Heart right ventricle (tissue), 16 donors: Measurements from ENCODE around the gene RHBDL1. TPM values are rescaled to one million over a fixed set of nuclear protein-coding genes. Genes with fewer than 3 reads are reported as not detected.

Source experiments
- ATAC-seq, 8 donors: fragments of 200-7000 bp; cut with Tn5 transposase; one replicate each; pipeline ENCODE4 v1.9.1; 2020; ENCODE audit warnings: mild to moderate bottlenecking in 8 of 8, moderate library complexity in 8 of 8, moderate number of reproducible peaks in 1 of 8
- DNase-seq, 2 donors: peaks; one replicate each; pipeline ENCODE4 v3.0.0-alpha.2; 2020
- H3K27ac ChIP-seq, 10 donors: fragments of 200-600 bp; sonication (generic) in 2 of 10; one replicate each; pipeline versions ENCODE4 v1.5.0 to v1.8.0; 2020 to 2022; ENCODE audit warnings: mild to moderate bottlenecking in 3 of 10
- H3K27me3 ChIP-seq, 7 donors: fragments of 200-600 bp; one replicate each; pipeline ENCODE4 v1.8.0; 2021 to 2022; ENCODE audit warnings: mild to moderate bottlenecking in 2 of 7
- H3K36me3 ChIP-seq, 9 donors: fragments of 200-600 bp; sonication (generic) in 1 of 9; one replicate each; pipeline versions ENCODE4 v1.5.0 to v1.8.0; 2020 to 2022; ENCODE audit warnings: mild to moderate bottlenecking in 2 of 9
- H3K4me1 ChIP-seq, 9 donors: fragments of 200-600 bp; sonication (generic) in 1 of 9; one replicate each; pipeline versions ENCODE4 v1.5.0 to v1.8.0; 2020 to 2022; ENCODE audit warnings: mild to moderate bottlenecking in 4 of 9
- H3K4me3 ChIP-seq, 10 donors: fragments of 200-600 bp; sonication (generic) in 2 of 10; one replicate each; pipeline versions ENCODE4 v1.5.0 to v1.8.0; 2020 to 2022; ENCODE audit warnings: mild to moderate bottlenecking in 7 of 10, moderate library complexity in 2 of 10
- H3K9me3 ChIP-seq, 11 donors: fragments of 200-600 bp in 10 of 11; sonication (generic) in 2 of 11; one replicate each; pipeline versions ENCODE4 v1.5.0 to v1.8.0; 2013 to 2022; ENCODE audit warnings: mild to moderate bottlenecking in 2 of 11, control low read depth in 1 of 11, moderate library complexity in 1 of 11
- CTCF ChIP-seq, 9 donors: fragments of 200-600 bp; sonication (generic) in 2 of 9; IDR thresholded peaks; one replicate each; pipeline versions ENCODE4 v1.5.0 to v1.8.0; 2021 to 2022; ENCODE audit warnings: antibody characterized with exemption in 9 of 9, mild to moderate bottlenecking in 5 of 9, moderate library complexity in 1 of 9
- WGBS, 2 donors: extraction: QIAGEN DNeasy Blood & Tissue Kit; methylation state at CpG; one replicate each; pipeline ENCODE4 v1.1.7; 2013; ENCODE audit warnings: inconsistent platforms in 1 of 2; 5-methylcytosine and 5-hydroxymethylcytosine counted together
- intact Hi-C, 10 donors: fragments of 100-400 bp; cut with DNase I; formaldehyde crosslinking; loops; one replicate each; pipeline versions ENCODE4 v1.11.1 to v1.14.2; 2022
- polyA plus RNA-seq, 2 donors: library from polyadenylated mRNA; stranded (reverse); fragments of 200-250 nt; gene quantifications; one replicate each; pipeline ENCODE4 v1.2.3, GENCODE V29; 2013
- total RNA-seq, 10 donors: library from RNA; stranded (reverse); fragmentation: NEBNext Ultra II Directional in 3 of 10; extraction: Animal tissue kit (Norgen Biotek cat#: 25700) in 3 of 10; gene quantifications; one replicate each; pipeline versions ENCODE4 v1.2.1 to v1.2.4, GENCODE V29; 2021 to 2023
- donor health status: Arrhythmogenic right ventricular cardiomyopathy.
- donor health status: ischemic (EF 13 %, LVEDD 7.1; RV severe dilation, severe dysfunction).
- donor health status: healthy with polysubstance abuse.
- donor health status: DM: no; HTN: yes; CAD: no.
- donor health status: DM: no; HTN: no; CAD: no.
- donor health status: ischemic (EF 25% LVEDD 6.9; RV normal size, moderate dysfunction).
- donor health status: ischemic (EF 25% LVEDD 5.7; RV mildly dilated, moderate dysfunction).
- donor health status: healthy.
- donor health status: DM: yes; HTN: yes; CAD: no.
- donor health status: Ischemic cardiomyopathy.
- donor health status: ischemic (EF 35%, LVEDD 5.7; RV mildly dilated, moderate dysfunction).
- donor health status: nonischemic (EF 11% LVEDD 7.7; RV severe dilation, severe dysfunction).
- donor health status: DM: yes; HTN: yes; CAD: no.
- donor health status: PGD.
- donor health status: ischemic (EF 29% LVEDD 5.4; RV normal size, mild dysfunction).
- donor health status: nonischemic (EF 23%, LVEDD 6.1; RV moderate dilation, normal function).

Gene RHBDL1
- total and polyA plus RNA-seq, 12 donors = 0.90 to 7.4 (median 2.1) TPM

- intact Hi-C loops = loop anchor here in 7 of 10 donors (5.0 to 10.0 kb wide), 4 partner anchors 75 to 85 kb away; no protein-coding TSS in a partner anchor
These were observed 13.4 kb upstream of the RHBDL1 start for GRCh38 chr16:662095-662494.

GRCh38 chr16:662597-662996 lies 12.9 kb upstream of the RHBDL1 start:
- Histone ChIP-seq H3K36me3 (peaks cover 0 to 16% (median 0%) of the 10 kb centered on the region in 9 donors), H3K4me1 (peaks cover 0 to 22% (median 18%) of the 10 kb centered on the region in 9 donors), H3K27me3 (no peaks in the 10 kb centered on the region), H3K4me3 (no peak overlapping the region), H3K27ac (no peak overlapping the region), H3K9me3 (no peaks in the 10 kb centered on the region)
- WGBS, 2 donors = 95 to 97% methylated on average over 21 of the region's 21 CpGs
- intact Hi-C loops = loop anchor here in 7 of 10 donors (5.0 to 10.0 kb wide), 4 partner anchors 75 to 85 kb away; no protein-coding TSS in a partner anchor
- ATAC-seq (no peak), DNase-seq (no peak)
- no peak for TF ChIP-seq CTCF (IDR thresholded peaks at IDR 0.05)

More at GRCh38 chr16:662095-662494, 13.4 kb upstream of the RHBDL1 start:
- Histone ChIP-seq H3K4me1 (peaks cover 0 to 16% (median 13%) of the 10 kb centered on the region in 9 donors), H3K27me3 (no peaks in the 10 kb centered on the region), H3K36me3 (peaks cover 0 to 21% (median 0%) of the 10 kb centered on the region in 9 donors), H3K4me3 (no peak overlapping the region), H3K9me3 (no peaks in the 10 kb centered on the region), H3K27ac (no peak overlapping the region)
- TF ChIP-seq CTCF (IDR thresholded peaks at IDR 0.05) = no peak
- WGBS, 2 donors = 94 to 96% methylated on average over 17 to 19 of the region's 19 CpGs
- DNase-seq = no peak
- ATAC-seq = no peak

GRCh38 chr16:666572-666971 lies 8.9 kb upstream of the RHBDL1 start:
- no peak for TF ChIP-seq CTCF (IDR thresholded peaks at IDR 0.05)
- H3K4me1 ChIP-seq = peaks cover 6 to 24% (median 17%) of the 10 kb centered on the region in 9 donors
- no peak overlapping the region for H3K27ac ChIP-seq
- 91 to 93% methylated on average over 13 of the region's 13 CpGs for WGBS, 2 donors
- no peaks in the 10 kb centered on the region for H3K9me3 ChIP-seq
- ATAC-seq = no peak
- no peaks in the 10 kb centered on the region for H3K27me3 ChIP-seq
- no peak for DNase-seq
- H3K36me3 ChIP-seq = peaks cover 0 to 27% (median 17%) of the 10 kb centered on the region in 9 donors
- intact Hi-C loops = loop anchor here in 2 of 10 donors (10.0 kb wide), 1 partner anchor 82 kb away; no protein-coding TSS in a partner anchor
- H3K4me3 ChIP-seq = no peak overlapping the region

- 86 to 88% methylated on average over 22 of the region's 22 CpGs for WGBS, 2 donors
- peak overlapping the region in 8 of 10 donors; percentile 84 to 100 (median 96) for H3K4me3 ChIP-seq
- DNase-seq (no peak), ATAC-seq (peak in 2 of 8 donors; percentile 0 to 2)
- TF ChIP-seq CTCF (IDR thresholded peaks at IDR 0.05) = no peak
- no peaks in the 10 kb centered on the region for H3K27me3 ChIP-seq
- peaks cover 6 to 23% (median 17%) of the 10 kb centered on the region in 9 donors for H3K4me1 ChIP-seq
- peaks cover 0 to 33% (median 23%) of the 10 kb centered on the region in 9 donors for H3K36me3 ChIP-seq
- intact Hi-C loops = loop anchor here in 2 of 10 donors (10.0 kb wide), 1 partner anchor 82 kb away; no protein-coding TSS in a partner anchor
- H3K9me3 ChIP-seq = no peaks in the 10 kb centered on the region
- peak overlapping the region in 9 of 10 donors; percentile 86 to 98 (median 92) for H3K27ac ChIP-seq
These were observed 8.2 kb upstream of the RHBDL1 start for GRCh38 chr16:667113-667779.
